Measurements from ENCODE around the gene LFNG. TPM values are rescaled to one million over a fixed set of nuclear protein-coding genes. Genes with fewer than 3 reads are reported as not detected.

LFNG gene
- total and polyA plus RNA-seq, 9 of the 15 experiments (the other 6 are each of a cell fraction or from before 2014, with no cell fraction given), result 0.03 to 0.89 (median 0.25) TPM; not detected in 1

DNA sequence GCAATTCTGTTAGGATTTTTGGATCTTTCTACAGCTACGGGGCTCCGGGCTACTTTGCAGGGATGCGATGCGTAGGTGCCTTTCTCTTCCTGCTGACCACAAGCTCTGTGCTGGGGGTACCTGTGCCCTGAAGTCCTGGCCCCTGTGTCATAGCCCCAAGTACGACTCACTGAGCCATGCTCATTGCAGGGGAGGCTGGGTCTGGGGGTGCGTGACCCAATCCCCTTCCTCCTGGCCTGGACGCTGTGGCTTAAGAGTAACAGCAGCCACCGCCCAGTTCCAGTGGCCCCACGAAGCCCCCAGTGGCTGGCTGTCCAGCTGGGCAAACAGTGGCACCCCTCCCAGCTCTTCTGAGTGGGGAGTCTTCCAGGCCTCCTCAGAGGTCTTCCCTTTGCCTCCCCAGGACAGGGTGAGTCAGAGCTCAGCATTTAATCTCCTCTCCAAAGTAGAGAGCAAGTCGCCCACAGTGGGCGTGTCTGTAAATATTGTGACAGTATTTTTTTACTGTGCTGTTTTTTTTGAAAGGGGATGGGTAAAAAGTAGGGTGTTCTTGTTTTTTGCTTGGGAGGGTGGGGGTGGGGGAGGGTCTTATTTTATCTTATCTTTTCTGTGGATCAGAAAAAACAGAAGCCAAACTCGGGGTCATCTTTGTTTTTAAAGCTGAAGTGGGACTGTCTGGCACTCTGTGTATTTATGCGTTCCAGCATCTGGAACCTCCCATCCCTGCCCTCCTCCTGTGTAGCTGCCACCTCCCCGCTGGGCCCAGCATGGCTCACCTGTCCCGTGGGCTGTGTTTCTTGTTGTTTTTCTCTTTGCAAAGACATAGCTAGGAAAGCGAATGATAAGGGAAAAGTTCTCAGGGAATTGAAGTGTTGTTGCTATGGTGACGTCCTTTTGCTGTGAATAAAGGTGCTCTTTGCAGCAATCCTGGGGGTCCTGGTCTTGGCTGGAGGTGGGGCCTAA lies 8.2 kb downstream of the LFNG start:
- ChIA-PET CTCF (ENCODE audit: low intra/inter-chr PET ratio) (interaction anchor here (1.2 kb wide), 1 partner anchor 153 kb away, joined by 4 read pairs; no protein-coding TSS in a partner anchor), POLR2A (interaction anchor here (0.6 to 1.9 kb wide), 2 partner anchors 17 to 206 kb away, joined by 4 read pairs; no protein-coding TSS in a partner anchor)
- H3K36me3 ChIP-seq (ENCODE audit: control insufficient read depth, insufficient read depth, low read length), result no peaks in the 10 kb centered on the region
- no peaks in the 10 kb centered on the region for H3K9me1 ChIP-seq (ENCODE audit: control insufficient read depth, insufficient read depth, low read length)
- H3K9me3 ChIP-seq (replicated peaks; ENCODE audit: control insufficient read depth, insufficient read depth, low read depth, low read length), result no peaks in the 10 kb centered on the region
- H3K27me3 ChIP-seq (ENCODE audit: control insufficient read depth in 2 of 2, insufficient read depth in 2 of 2, low read length in 2 of 2), result peaks cover 0 to 4% of the 10 kb centered on the region in 2 experiments; a peak in 1 of 5 replicates
- no peak overlapping the region for H2AFZ ChIP-seq (ENCODE audit: low read depth, low read length)
- 31% methylated on average over 15 of the region's 17 CpGs for WGBS (ENCODE audit: insufficient coverage, low coverage, missing lambda C conversion rate)
- H3K4me3 ChIP-seq, result no peak overlapping the region
- FAIRE-seq (peak; percentile 89), DNase-seq (ENCODE audit: extremely low read depth in 1 of 4, low spot score in 3 of 4) (peak; percentile 77 to 86 (median 80)), ATAC-seq (peak; percentile 74)
- in situ Hi-C loops (cut with MboI) (no loop called here), intact Hi-C loops (cut with micrococcal nuclease) (no loop called here)
- no peaks in the 10 kb centered on the region; the same call in 1 of the 2 replicates for H4K20me1 ChIP-seq (replicated peaks; ENCODE audit: control insufficient read depth, insufficient read depth, low read length)
- peak overlapping the region; percentile 39; the same call in 1 of the 2 replicates for H3K4me2 ChIP-seq (ENCODE audit: insufficient read depth, low read length)
- no peaks in the 10 kb centered on the region for H3K79me2 ChIP-seq (ENCODE audit: control insufficient read depth, insufficient read depth, low read length)
- no TSS peak for BruUV-seq (replicated peaks)
- H3K27ac ChIP-seq (ENCODE audit: extremely low read depth, low read depth, low read length), result 0 out of 3 replicates have a peak overlapping the region, but pooled peaks have one; percentile 49
- peak overlapping the region in 1 of 2 experiments; percentile 75; a peak in 2 of 4 replicates for H3K9ac ChIP-seq (ENCODE audit: insufficient read depth in 1 of 2, low read depth in 2 of 2, low read length in 2 of 2)
- H3K4me1 ChIP-seq (replicated peaks in 1 of 2; ENCODE audit: control insufficient read depth in 2 of 2, insufficient read depth in 2 of 2, low read length in 2 of 2), result peaks cover 25 to 87% of the 10 kb centered on the region in 2 experiments
- no peak for TF ChIP-seq NONO (IDR thresholded peaks at IDR 0.05; ENCODE audit: low read depth in 2 of 2, low read length in 1 of 2)
- TF ChIP-seq SPI1 (IDR thresholded peaks at IDR 0.05; ENCODE audit: borderline replicate concordance, low read depth, low read length), result no peak
- peak; percentile 23 for TF ChIP-seq RBBP5 (IDR thresholded peaks at IDR 0.05; ENCODE audit: borderline replicate concordance, insufficient read depth, low read length, poor library complexity, severe bottlenecking)
- TF ChIP-seq ZNF780A (CRISPR knock-in tag; IDR thresholded peaks at IDR 0.05), result no peak
- no peak for TF ChIP-seq SP1 (CRISPR knock-in tag; IDR thresholded peaks at IDR 0.05)
- TF ChIP-seq, protein P1, sequence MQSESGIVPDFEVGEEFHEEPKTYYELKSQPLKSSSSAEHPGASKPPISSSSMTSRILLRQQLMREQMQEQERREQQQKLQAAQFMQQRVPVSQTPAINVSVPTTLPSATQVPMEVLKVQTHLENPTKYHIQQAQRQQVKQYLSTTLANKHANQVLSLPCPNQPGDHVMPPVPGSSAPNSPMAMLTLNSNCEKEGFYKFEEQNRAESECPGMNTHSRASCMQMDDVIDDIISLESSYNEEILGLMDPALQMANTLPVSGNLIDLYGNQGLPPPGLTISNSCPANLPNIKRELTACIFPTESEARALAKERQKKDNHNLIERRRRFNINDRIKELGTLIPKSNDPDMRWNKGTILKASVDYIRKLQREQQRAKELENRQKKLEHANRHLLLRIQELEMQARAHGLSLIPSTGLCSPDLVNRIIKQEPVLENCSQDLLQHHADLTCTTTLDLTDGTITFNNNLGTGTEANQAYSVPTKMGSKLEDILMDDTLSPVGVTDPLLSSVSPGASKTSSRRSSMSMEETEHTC (IDR thresholded peaks at IDR 0.05), result no peak
- TF ChIP-seq NCOR1 (IDR thresholded peaks at IDR 0.05), result no peak
- peak; percentile 57; the same call in 1 of the 2 replicates for TF ChIP-seq SMARCA4 (IDR thresholded peaks at IDR 0.05)
- no peak; the same call in 1 of the 2 replicates for TF ChIP-seq EP300 (IDR thresholded peaks at IDR 0.05; ENCODE audit: low read length)
- TF ChIP-seq, protein P2, sequence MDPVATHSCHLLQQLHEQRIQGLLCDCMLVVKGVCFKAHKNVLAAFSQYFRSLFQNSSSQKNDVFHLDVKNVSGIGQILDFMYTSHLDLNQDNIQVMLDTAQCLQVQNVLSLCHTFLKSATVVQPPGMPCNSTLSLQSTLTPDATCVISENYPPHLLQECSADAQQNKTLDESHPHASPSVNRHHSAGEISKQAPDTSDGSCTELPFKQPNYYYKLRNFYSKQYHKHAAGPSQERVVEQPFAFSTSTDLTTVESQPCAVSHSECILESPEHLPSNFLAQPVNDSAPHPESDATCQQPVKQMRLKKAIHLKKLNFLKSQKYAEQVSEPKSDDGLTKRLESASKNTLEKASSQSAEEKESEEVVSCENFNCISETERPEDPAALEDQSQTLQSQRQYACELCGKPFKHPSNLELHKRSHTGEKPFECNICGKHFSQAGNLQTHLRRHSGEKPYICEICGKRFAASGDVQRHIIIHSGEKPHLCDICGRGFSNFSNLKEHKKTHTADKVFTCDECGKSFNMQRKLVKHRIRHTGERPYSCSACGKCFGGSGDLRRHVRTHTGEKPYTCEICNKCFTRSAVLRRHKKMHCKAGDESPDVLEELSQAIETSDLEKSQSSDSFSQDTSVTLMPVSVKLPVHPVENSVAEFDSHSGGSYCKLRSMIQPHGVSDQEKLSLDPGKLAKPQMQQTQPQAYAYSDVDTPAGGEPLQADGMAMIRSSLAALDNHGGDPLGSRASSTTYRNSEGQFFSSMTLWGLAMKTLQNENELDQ (CRISPR knock-in tag; IDR thresholded peaks at IDR 0.05; ENCODE audit: borderline replicate concordance), result no peak
- TF ChIP-seq, protein P3, sequence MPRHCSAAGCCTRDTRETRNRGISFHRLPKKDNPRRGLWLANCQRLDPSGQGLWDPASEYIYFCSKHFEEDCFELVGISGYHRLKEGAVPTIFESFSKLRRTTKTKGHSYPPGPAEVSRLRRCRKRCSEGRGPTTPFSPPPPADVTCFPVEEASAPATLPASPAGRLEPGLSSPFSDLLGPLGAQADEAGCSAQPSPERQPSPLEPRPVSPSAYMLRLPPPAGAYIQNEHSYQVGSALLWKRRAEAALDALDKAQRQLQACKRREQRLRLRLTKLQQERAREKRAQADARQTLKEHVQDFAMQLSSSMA (CRISPR knock-in tag; IDR thresholded peaks at IDR 0.05), result no peak
